Measurements from ENCODE around the gene AKR1C2.
"Not testable (repeated sequence)": the region's sequence is repeated elsewhere in the genome, so short reads cannot be mapped to it uniquely, and the experiment has no call there.

The AKR1C2 gene

GRCh38 chr10:4984971-4985594, 18.6 kb downstream of the AKR1C2 start:
- no peak for DNase-seq

GRCh38 chr10:4984223-4984622, 19.4 kb downstream of the AKR1C2 start:
- DNase-seq = no peak

GRCh38 chr10:4983615-4984216, 19.9 kb downstream of the AKR1C2 start:
- no peak for DNase-seq

- no peak for DNase-seq
These were observed 20.9 kb downstream of the AKR1C2 start for GRCh38 chr10:4982764-4983226.

- DNase-seq = no peak
These were observed 21.8 kb downstream of the AKR1C2 start for GRCh38 chr10:4981722-4982471.

- DNase-seq = no peak
These were observed 22.9 kb downstream of the AKR1C2 start for GRCh38 chr10:4980793-4981192.

GRCh38 chr10:4978870-4979269, 24.8 kb downstream of the AKR1C2 start:
- no peak for DNase-seq

- DNase-seq = no peak
These were observed 26.6 kb downstream of the AKR1C2 start for GRCh38 chr10:4977025-4977424.

GRCh38 chr10:4974400-4974799, 29.3 kb downstream of the AKR1C2 start:
- not testable (repeated sequence) for DNase-seq

- DNase-seq = not testable (repeated sequence)
These were observed 30.4 kb downstream of the AKR1C2 start for GRCh38 chr10:4973294-4973693.

- not testable (repeated sequence) for DNase-seq
These were observed 31.1 kb downstream of the AKR1C2 start for GRCh38 chr10:4972369-4973142.

- DNase-seq = not testable (repeated sequence)
These were observed 33.3 kb downstream of the AKR1C2 start for GRCh38 chr10:4970362-4970761.

- DNase-seq = not testable (repeated sequence)
These were observed 34.4 kb downstream of the AKR1C2 start for GRCh38 chr10:4969289-4969688.

- DNase-seq = not testable (repeated sequence)
These were observed 36.5 kb downstream of the AKR1C2 start for GRCh38 chr10:4967189-4967588.

GRCh38 chr10:4965763-4966162, 37.9 kb downstream of the AKR1C2 start:
- DNase-seq = not testable (repeated sequence)

- not testable (repeated sequence) for DNase-seq
These were observed 39.9 kb downstream of the AKR1C2 start for GRCh38 chr10:4963815-4964154.

- not testable (repeated sequence) for DNase-seq
These were observed 40.5 kb downstream of the AKR1C2 start, which contains the start of gene AKR1C1 for GRCh38 chr10:4962876-4963814. Gene AKR1C1 (plus strand): TSS chr10:4963415. CDS start chr10:4963445, 30 bp downstream.

- DNase-seq = not testable (repeated sequence)
These were observed 41.3 kb downstream of the AKR1C2 start for GRCh38 chr10:4962308-4962707.

GRCh38 chr10:4961558-4961957, 42.1 kb downstream of the AKR1C2 start:
- DNase-seq = not testable (repeated sequence)

- not testable (repeated sequence) for DNase-seq
These were observed 46.6 kb downstream of the AKR1C2 start for GRCh38 chr10:4956955-4957645.

- DNase-seq = not testable (repeated sequence)
These were observed 47.6 kb downstream of the AKR1C2 start for GRCh38 chr10:4956088-4956487.
